ENCODE data around the gene CTCF. TPM values are rescaled to one million over a fixed set of nuclear protein-coding genes. Genes with fewer than 3 reads are reported as not detected.
A peak's percentile ranks its signal among the peaks of the same experiment; 100 is the strongest.

CTCF gene
- total RNA-seq, 1 donor from 2014 or later, result 31.3 TPM

GRCh38 chr16:67560827-67561342 lies 1.4 kb upstream of the CTCF start:
- Histone ChIP-seq H3K9ac (ENCODE audit: low read depth in 1 of 3, low read length in 3 of 3) (peak overlapping the region in 2 of 3 donors; percentile 11 to 86), H3K4me3 (ENCODE audit: low read length in 3 of 3) (peak overlapping the region in 1 of 3 donors; percentile 79), H3K27ac (ENCODE audit: low read depth, low read length) (peak overlapping the region; percentile 82)

DNA sequence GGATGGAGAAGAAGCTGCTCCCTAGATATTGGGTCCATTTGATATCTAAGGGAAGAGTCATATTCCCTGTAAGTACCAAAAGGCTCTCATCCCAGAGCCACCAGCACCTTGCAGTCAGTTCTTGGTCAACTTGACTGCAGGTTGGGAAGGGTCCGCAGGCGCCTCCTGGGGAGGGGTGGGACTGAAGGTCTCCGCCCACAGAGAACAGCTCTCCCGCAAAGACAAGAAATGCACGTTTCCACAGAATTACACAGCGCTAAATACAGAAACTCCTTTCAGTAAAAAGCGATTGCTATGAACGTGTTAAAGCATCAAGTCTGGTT lies 864 bp upstream of the CTCF start:
- H3K4me3 ChIP-seq (ENCODE audit: low read length in 3 of 3), result peak overlapping the region; percentile 70 to 81 (median 79)
- no peaks in the 10 kb centered on the region for H3K9me3 ChIP-seq (ENCODE audit: control insufficient read depth in 3 of 3, low read length in 3 of 3)
- H3K4me1 ChIP-seq (ENCODE audit: control insufficient read depth in 3 of 3, insufficient read depth in 3 of 3, low read length in 3 of 3), result peaks cover 24 to 32% (median 24%) of the 10 kb centered on the region in 3 donors

More at GRCh38 chr16:67560827-67561342, 1.4 kb upstream of the CTCF start:
- Histone ChIP-seq H3K4me1 (ENCODE audit: control insufficient read depth in 3 of 3, insufficient read depth in 3 of 3, low read length in 3 of 3) (peaks cover 23 to 34% (median 27%) of the 10 kb centered on the region in 3 donors), H3K27me3 (ENCODE audit: control insufficient read depth in 3 of 3, insufficient read depth in 3 of 3, low read length in 3 of 3) (no peaks in the 10 kb centered on the region), H3K36me3 (ENCODE audit: control insufficient read depth in 3 of 3, insufficient read depth in 3 of 3, low read length in 3 of 3) (no peaks in the 10 kb centered on the region), H3K9me3 (ENCODE audit: control insufficient read depth in 3 of 3, low read length in 3 of 3) (no peaks in the 10 kb centered on the region)

GRCh38 chr16:67561824-67562525 lies 351 bp upstream of the CTCF start:
- peak overlapping the region; percentile 71 to 86 (median 77) for H3K9ac ChIP-seq (ENCODE audit: low read depth in 1 of 3, low read length in 3 of 3)
- peak overlapping the region; percentile 82 for H3K27ac ChIP-seq (ENCODE audit: low read depth, low read length)
- H3K4me3 ChIP-seq (ENCODE audit: low read length in 3 of 3), result peak overlapping the region; percentile 70 to 81 (median 79)
- no peaks in the 10 kb centered on the region for H3K27me3 ChIP-seq (ENCODE audit: control insufficient read depth in 3 of 3, insufficient read depth in 3 of 3, low read length in 3 of 3)
- peaks cover 24 to 29% (median 24%) of the 10 kb centered on the region in 3 donors for H3K4me1 ChIP-seq (ENCODE audit: control insufficient read depth in 3 of 3, insufficient read depth in 3 of 3, low read length in 3 of 3)
- no peaks in the 10 kb centered on the region for H3K9me3 ChIP-seq (ENCODE audit: control insufficient read depth in 3 of 3, low read length in 3 of 3)
- no peaks in the 10 kb centered on the region for H3K36me3 ChIP-seq (ENCODE audit: control insufficient read depth in 3 of 3, insufficient read depth in 3 of 3, low read length in 3 of 3)

More for the DNA sequence above, 864 bp upstream of the CTCF start:
- Histone ChIP-seq H3K27ac (ENCODE audit: low read depth, low read length) (peak overlapping the region; percentile 82), H3K9ac (ENCODE audit: low read depth in 1 of 3, low read length in 3 of 3) (peak overlapping the region; percentile 71 to 86 (median 77)), H3K27me3 (ENCODE audit: control insufficient read depth in 3 of 3, insufficient read depth in 3 of 3, low read length in 3 of 3) (no peaks in the 10 kb centered on the region), H3K36me3 (ENCODE audit: control insufficient read depth in 3 of 3, insufficient read depth in 3 of 3, low read length in 3 of 3) (no peaks in the 10 kb centered on the region)

DNA sequence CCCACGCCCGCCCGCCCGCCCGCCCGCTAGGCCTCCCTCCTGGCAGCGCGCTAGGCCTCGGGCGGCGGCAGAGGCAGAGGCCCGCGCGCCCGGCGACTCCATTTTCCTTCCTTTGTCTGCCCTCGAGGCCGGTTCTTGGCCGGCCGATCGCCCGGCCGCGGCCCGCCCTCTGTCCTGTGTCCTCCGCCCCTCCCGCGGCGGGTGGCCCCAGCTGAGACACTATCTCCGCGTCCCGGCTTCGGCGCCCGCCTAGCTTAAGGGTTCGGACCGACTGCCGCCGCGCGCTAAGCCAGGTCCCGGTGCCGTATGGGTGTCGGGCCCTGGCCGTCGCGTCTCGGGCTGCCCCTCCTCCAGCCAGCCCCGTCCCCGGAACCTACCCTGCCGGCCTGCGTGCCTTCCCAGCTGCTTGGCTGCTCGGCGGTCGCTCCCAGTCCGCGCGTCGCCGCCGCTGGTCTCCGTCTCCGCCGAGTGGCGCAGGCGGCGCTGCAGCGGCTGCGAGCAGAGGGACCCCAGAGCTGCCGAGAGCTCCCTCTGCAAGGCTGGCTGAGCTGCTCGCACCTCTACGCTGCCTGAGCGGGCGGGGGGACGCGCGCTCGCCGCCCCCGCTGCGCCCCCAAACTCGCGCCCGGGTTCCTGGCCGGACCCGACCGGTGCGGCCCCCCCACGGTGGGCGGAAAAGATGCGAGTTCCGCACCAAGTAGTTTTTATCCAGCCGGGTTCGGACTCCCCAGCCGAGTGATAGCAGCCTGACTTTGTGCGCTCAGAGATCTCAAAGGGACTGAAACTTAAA lies 787 bp downstream of the CTCF start:
- Histone ChIP-seq H3K4me1 (ENCODE audit: control insufficient read depth in 3 of 3, insufficient read depth in 3 of 3, low read length in 3 of 3) (peaks cover 24 to 28% (median 24%) of the 10 kb centered on the region in 3 donors), H3K9me3 (ENCODE audit: control insufficient read depth in 3 of 3, low read length in 3 of 3) (no peaks in the 10 kb centered on the region), H3K27me3 (ENCODE audit: control insufficient read depth in 3 of 3, insufficient read depth in 3 of 3, low read length in 3 of 3) (no peaks in the 10 kb centered on the region)

GRCh38 chr16:67563708-67564468 lies 1.6 kb downstream of the CTCF start:
- no peaks in the 10 kb centered on the region for H3K9me3 ChIP-seq (ENCODE audit: control insufficient read depth in 3 of 3, low read length in 3 of 3)
- H3K36me3 ChIP-seq (ENCODE audit: control insufficient read depth in 3 of 3, insufficient read depth in 3 of 3, low read length in 3 of 3), result no peaks in the 10 kb centered on the region
- H3K4me1 ChIP-seq (ENCODE audit: control insufficient read depth in 3 of 3, insufficient read depth in 3 of 3, low read length in 3 of 3), result peaks cover 24 to 28% (median 24%) of the 10 kb centered on the region in 3 donors
- peak overlapping the region; percentile 99 for H3K27ac ChIP-seq (ENCODE audit: low read depth, low read length)
- H3K4me3 ChIP-seq (ENCODE audit: low read length in 3 of 3), result peak overlapping the region; percentile 88 to 93 (median 91)
- peak overlapping the region; percentile 91 to 99 (median 96) for H3K9ac ChIP-seq (ENCODE audit: low read depth in 1 of 3, low read length in 3 of 3)
- H3K27me3 ChIP-seq (ENCODE audit: control insufficient read depth in 3 of 3, insufficient read depth in 3 of 3, low read length in 3 of 3), result no peaks in the 10 kb centered on the region

More for the DNA sequence above, 787 bp downstream of the CTCF start:
- Histone ChIP-seq H3K4me3 (ENCODE audit: low read length in 3 of 3) (peak overlapping the region; percentile 88 to 93 (median 91)), H3K9ac (ENCODE audit: low read depth in 1 of 3, low read length in 3 of 3) (peak overlapping the region; percentile 91 to 99 (median 96)), H3K36me3 (ENCODE audit: control insufficient read depth in 3 of 3, insufficient read depth in 3 of 3, low read length in 3 of 3) (no peaks in the 10 kb centered on the region), H3K27ac (ENCODE audit: low read depth, low read length) (peak overlapping the region; percentile 99)

- Histone ChIP-seq H3K4me1 (ENCODE audit: control insufficient read depth in 3 of 3, insufficient read depth in 3 of 3, low read length in 3 of 3) (peaks cover 21 to 28% (median 24%) of the 10 kb centered on the region in 3 donors), H3K27me3 (ENCODE audit: control insufficient read depth in 3 of 3, insufficient read depth in 3 of 3, low read length in 3 of 3) (no peaks in the 10 kb centered on the region), H3K4me3 (ENCODE audit: low read length in 3 of 3) (no peak overlapping the region), H3K27ac (ENCODE audit: low read depth, low read length) (no peak overlapping the region), H3K9ac (ENCODE audit: low read depth in 1 of 3, low read length in 3 of 3) (no peak overlapping the region), H3K36me3 (ENCODE audit: control insufficient read depth in 3 of 3, insufficient read depth in 3 of 3, low read length in 3 of 3) (no peaks in the 10 kb centered on the region), H3K9me3 (ENCODE audit: control insufficient read depth in 3 of 3, low read length in 3 of 3) (no peaks in the 10 kb centered on the region)
These were observed 3.3 kb downstream of the CTCF start for GRCh38 chr16:67565470-67566100.

- H3K4me1 ChIP-seq (ENCODE audit: control insufficient read depth in 3 of 3, insufficient read depth in 3 of 3, low read length in 3 of 3), result no peaks in the 10 kb centered on the region
- no peaks in the 10 kb centered on the region for H3K27me3 ChIP-seq (ENCODE audit: control insufficient read depth in 3 of 3, insufficient read depth in 3 of 3, low read length in 3 of 3)
- no peaks in the 10 kb centered on the region for H3K9me3 ChIP-seq (ENCODE audit: control insufficient read depth in 3 of 3, low read length in 3 of 3)
- H3K27ac ChIP-seq (ENCODE audit: low read depth, low read length), result no peak overlapping the region
- H3K9ac ChIP-seq (ENCODE audit: low read depth in 1 of 3, low read length in 3 of 3), result no peak overlapping the region
- H3K4me3 ChIP-seq (ENCODE audit: low read length in 3 of 3), result no peak overlapping the region
- H3K36me3 ChIP-seq (ENCODE audit: control insufficient read depth in 3 of 3, insufficient read depth in 3 of 3, low read length in 3 of 3), result peaks cover 6 to 16% (median 8%) of the 10 kb centered on the region in 3 donors
These were observed 9.1 kb downstream of the CTCF start for GRCh38 chr16:67571464-67571863.

DNA sequence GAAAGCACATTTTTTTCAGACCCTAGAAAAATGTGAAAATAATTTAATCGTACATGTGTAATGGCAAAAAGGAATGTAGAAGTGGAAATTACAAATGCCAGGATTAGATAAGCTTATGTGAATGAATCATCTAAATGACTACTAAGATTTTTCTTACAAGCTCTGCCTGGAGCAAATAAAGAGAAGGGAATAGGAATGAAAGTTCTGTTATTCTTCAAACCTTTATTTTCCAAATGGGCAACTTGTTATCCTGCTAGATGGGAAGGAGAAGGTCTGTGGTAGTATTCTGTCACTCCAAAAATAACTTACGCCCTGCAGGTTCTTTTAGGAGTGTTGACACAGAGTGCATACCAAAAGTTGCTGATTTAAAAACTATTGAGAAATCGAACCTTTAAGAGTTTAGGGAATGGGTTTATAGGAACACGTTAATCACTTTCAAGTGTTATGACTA lies 9.7 kb downstream of the CTCF start:
- Histone ChIP-seq H3K4me1 (ENCODE audit: control insufficient read depth in 3 of 3, insufficient read depth in 3 of 3, low read length in 3 of 3) (no peaks in the 10 kb centered on the region), H3K9ac (ENCODE audit: low read depth in 1 of 3, low read length in 3 of 3) (no peak overlapping the region), H3K9me3 (ENCODE audit: control insufficient read depth in 3 of 3, low read length in 3 of 3) (no peaks in the 10 kb centered on the region), H3K36me3 (ENCODE audit: control insufficient read depth in 3 of 3, insufficient read depth in 3 of 3, low read length in 3 of 3) (peaks cover 6 to 16% (median 8%) of the 10 kb centered on the region in 3 donors), H3K4me3 (ENCODE audit: low read length in 3 of 3) (no peak overlapping the region), H3K27me3 (ENCODE audit: control insufficient read depth in 3 of 3, insufficient read depth in 3 of 3, low read length in 3 of 3) (no peaks in the 10 kb centered on the region), H3K27ac (ENCODE audit: low read depth, low read length) (no peak overlapping the region)

- H3K27ac ChIP-seq (ENCODE audit: low read depth, low read length), result no peak overlapping the region
- H3K27me3 ChIP-seq (ENCODE audit: control insufficient read depth in 3 of 3, insufficient read depth in 3 of 3, low read length in 3 of 3), result no peaks in the 10 kb centered on the region
- peaks cover 0 to 7% (median 6%) of the 10 kb centered on the region in 3 donors for H3K36me3 ChIP-seq (ENCODE audit: control insufficient read depth in 3 of 3, insufficient read depth in 3 of 3, low read length in 3 of 3)
- H3K4me3 ChIP-seq (ENCODE audit: low read length in 3 of 3), result no peak overlapping the region
- H3K9ac ChIP-seq (ENCODE audit: low read depth in 1 of 3, low read length in 3 of 3), result no peak overlapping the region
- H3K9me3 ChIP-seq (ENCODE audit: control insufficient read depth in 3 of 3, low read length in 3 of 3), result no peaks in the 10 kb centered on the region
- no peaks in the 10 kb centered on the region for H3K4me1 ChIP-seq (ENCODE audit: control insufficient read depth in 3 of 3, insufficient read depth in 3 of 3, low read length in 3 of 3)
These were observed 17.4 kb downstream of the CTCF start for GRCh38 chr16:67579686-67580085.
